Stimulated activated CD8-positive, alpha-beta memory T cell treated with anti-CD3 and anti-CD28 coated beads, Interleukin-2, amount 100 ng/mL, for 1 hour (primary cell): Measurements from ENCODE around the gene FGF18.

Experiments used
- DNase-seq, 2 donors: peaks; one replicate each; pipeline ENCODE4 v3.0.0-alpha.2; 2020; ENCODE audit warnings: low read depth in 2 of 2

The FGF18 gene

DNA sequence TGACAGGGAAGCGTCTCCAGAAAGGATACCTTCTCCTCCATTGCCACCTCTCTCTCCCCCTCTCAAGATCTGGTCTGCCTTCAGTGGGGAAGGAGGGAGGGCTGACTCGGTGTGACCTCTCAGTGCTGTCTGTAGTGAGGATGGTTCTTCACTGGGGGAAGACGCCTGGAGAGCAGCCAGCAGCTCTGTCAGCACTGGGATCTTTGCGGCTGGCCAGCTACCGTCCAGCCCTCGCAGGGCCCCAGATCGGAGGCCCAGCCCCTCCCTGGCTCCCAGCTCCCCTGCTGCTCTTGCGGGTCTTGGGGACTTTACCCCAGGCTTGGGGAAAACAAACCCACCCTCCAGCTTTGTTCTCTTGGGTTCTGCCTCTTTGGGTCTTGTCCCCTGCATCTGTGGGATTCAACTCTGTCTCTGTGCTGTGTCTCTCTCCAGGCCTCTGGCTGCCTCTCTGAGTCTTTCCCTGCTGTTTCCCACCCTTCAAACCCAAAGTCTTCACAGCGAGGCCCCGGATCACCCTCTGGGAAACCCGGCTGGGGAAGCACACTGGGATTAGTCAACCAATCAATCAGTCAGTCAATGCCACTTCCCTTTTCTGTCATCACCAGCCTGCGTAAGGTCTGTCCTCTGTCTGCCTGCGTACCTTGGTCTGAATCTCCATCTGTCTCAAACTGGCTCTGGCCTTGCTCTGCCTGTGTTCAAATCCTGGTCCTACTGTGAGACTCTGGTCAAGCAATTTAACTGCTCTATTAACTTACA lies 23.0 kb downstream of the FGF18 start:
- DNase-seq, result no peak

DNA sequence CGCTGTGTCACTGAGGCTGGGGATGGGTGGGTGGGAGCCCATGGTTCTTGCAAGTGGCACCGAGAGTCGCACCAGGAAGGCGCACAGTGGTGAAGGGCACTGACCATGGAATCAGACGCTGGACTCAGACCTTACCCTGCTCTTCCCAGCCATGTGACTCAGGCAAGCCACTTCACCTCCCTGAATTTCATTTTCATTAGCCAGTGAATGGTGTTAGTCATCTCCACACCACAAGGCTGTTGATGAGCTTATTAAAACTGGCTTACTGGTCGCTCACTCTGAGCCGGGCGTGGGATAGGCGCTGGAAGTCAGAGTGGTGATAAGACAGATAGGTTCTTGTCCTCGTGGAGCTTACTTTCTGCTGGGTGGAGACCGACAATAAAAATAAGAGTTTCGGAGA lies 25.1 kb downstream of the FGF18 start:
- no peak for DNase-seq

DNA sequence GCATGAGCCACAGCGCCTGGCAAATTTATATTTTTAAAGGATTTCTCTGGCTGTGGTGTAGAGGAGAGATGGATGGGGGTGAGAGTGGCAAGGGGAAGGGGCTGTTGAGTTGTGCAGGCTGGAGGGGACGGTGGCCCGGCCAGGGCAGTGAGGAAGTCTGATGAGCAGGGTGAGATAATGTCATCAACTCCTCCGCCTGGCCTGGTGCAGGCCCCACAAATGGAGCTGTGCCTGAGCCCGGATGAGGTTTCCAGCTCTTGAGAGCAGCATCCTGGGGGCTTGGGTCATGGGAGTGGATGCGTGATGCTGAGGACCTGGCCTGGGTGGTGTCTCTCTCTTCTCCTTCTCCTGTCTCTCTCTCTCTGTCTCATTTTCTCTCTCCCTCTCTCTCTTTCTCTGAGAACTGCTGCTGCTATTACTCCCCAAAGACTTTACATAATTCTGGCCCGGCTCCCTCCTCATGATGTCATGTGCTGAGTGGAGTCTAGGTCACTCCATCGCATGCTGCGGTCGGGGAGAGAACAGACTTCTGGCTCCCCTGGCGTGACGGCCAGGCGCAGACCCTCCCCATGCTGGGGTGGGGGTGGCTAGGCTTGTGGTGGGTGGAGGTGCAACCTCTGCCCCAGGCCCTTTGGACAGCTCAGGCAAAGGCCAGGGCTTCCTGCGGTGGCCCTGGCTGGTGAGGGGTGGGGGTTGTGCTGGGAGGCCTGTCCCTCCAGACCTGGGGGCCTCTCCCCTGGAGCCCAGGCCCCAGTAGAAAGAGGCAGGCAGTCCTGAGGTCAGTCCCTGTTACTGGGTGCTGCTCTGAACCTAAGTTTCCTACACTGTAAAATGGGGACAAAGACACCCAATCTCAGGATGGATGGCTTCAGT lies 26.4 kb downstream of the FGF18 start:
- DNase-seq, result no peak

GRCh38 chr5:171447226-171447625 lies 27.8 kb downstream of the FGF18 start:
- DNase-seq, result no peak

GRCh38 chr5:171449426-171449825 lies 30.0 kb downstream of the FGF18 start:
- DNase-seq, result no peak

- DNase-seq, result no peak
These were observed 31.2 kb downstream of the FGF18 start for GRCh38 chr5:171450423-171451331.

DNA sequence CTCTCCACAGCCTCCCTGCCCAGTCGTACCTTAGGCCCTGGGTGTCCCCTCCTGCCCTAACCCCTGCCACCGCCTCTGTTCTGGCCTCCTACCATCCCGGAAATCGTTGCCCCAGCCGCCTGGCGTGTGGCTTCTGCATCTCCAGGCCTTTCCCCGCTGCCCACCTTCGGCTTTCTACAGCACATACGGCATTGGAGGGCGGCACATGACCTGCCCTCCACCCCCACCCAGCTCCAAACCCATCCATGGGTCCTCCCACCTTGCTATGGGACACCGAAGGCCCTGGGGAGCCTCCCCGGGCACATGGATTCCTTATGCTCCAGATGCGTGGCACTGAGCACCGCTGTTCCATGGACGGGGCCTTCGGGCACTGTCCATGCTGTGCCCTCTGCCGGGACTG lies 32.0 kb downstream of the FGF18 start:
- DNase-seq, result no peak

DNA sequence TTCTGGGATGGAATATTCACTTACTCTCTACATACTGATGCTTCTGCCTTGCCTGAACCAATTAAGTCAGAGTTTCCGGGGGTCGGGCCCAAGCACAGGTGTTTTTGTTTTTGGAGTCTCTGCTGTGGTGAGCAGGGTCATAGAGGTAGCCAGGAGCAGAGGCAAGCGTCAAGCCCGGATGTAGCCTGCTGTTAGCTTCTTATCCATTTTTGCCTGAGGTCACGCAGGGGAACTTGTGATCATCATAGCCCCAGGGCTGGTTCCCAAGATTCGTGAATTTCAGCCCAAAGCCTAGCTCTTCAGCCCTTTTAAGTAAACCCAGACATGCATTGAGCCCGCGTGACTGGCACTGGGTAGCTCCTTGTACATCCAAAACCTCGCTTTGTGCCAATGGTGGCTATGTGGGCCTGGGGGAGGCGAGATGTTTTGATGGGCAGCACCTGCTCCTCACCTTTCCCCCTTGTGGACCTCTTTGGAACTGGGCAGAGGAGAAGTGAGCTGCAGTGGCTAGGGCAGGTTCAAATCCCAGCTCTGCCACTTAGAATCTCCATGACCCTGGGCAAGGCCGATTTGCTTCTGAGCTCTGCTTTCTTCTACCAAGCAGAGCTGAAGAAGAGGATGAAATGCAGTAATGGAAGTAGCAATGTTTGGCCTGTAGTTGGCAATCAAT lies 33.7 kb downstream of the FGF18 start:
- no peak for DNase-seq

DNA sequence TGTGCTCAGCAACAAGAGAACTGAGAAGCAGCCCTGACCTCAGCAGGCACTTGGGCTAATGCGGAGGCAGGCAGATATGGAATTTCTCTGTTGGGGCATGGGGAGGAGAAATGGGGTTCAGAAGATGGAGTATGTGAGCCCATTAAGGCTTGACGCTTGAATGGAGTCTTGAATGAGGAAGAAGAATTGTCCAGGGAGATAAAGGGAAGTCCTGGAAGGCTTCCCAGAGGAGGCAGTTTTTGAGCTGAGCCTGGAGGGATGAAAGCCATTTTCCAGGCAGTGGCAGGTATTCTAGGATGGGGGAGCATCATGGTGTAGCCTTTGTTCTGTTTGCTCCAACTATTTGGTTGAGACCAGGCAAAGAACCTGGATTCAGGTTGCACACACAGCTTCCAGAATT lies 34.5 kb downstream of the FGF18 start:
- DNase-seq, result no peak

GRCh38 chr5:171454549-171454948 lies 35.1 kb downstream of the FGF18 start:
- DNase-seq, result no peak

- DNase-seq, result no peak
These were observed 36.1 kb downstream of the FGF18 start for GRCh38 chr5:171455522-171455921.

GRCh38 chr5:171457208-171457981 lies 37.9 kb downstream of the FGF18 start:
- DNase-seq, result no peak

DNA sequence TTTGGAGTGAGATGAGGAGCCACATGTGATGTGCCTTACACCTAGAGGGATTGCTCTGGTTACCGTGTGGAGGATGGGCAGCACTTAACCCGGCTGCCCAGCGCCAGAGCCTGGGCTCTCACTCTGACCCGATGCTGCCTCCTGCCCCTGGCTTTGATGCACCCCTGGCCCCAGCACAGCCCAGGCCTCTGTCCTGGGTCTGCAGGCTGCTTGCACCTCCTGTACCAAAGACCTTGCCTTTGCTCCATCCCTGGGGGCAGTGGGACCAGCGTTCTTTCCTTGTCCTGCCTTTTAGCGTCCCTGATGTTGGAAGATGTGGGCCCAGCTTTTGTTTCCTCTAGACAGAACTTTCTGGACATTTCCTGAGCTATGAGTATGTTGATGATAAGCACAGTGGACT lies 40.4 kb downstream of the FGF18 start:
- DNase-seq, result no peak

- DNase-seq, result no peak
These were observed 42.9 kb downstream of the FGF18 start for GRCh38 chr5:171462136-171462927.

DNA sequence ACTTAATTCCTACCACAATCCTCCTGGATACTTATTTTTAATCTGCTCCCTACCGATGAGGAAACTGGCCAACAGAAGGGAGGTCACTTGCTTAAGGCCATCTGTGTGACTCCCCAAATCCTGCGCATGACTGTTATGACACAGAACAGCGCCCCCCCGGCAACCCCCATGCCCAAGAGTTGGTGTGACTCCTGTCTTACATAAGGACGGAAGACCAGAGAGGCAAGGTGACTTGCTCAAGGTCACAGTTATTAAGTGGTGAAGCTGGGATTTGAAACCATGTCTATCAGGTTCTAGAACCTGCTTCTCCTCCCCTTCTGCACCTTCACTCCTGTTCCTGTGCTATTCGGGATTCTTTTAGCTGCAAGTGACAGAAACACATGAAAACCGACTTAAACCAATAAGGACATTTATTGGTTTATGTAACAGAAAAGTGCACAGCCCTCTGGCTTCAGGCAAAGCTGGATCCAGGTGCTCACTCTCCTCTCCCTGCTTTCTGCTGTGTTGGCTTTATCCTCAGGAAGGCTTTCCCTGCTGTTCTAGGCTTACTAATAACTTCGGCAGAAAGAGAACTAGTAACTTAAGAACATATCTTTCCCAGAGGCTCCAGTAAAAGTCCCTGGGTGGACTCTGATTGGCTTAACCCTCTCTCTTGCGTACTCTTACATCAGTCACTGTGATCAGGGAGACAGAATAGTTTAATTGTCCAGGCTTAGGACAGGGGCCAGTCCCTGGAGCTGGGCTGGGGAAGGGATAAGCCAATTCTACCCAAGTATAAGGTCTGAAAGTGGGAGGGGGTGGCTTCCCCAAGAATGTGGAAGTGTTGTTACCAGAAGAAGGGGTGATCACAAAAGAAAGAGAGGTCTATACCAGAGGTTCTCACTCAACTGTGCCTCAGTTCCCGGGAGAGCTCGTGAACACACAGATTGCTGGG lies 43.7 kb downstream of the FGF18 start:
- no peak for DNase-seq

- no peak for DNase-seq
These were observed 44.4 kb downstream of the FGF18 start for GRCh38 chr5:171463862-171464229.

DNA sequence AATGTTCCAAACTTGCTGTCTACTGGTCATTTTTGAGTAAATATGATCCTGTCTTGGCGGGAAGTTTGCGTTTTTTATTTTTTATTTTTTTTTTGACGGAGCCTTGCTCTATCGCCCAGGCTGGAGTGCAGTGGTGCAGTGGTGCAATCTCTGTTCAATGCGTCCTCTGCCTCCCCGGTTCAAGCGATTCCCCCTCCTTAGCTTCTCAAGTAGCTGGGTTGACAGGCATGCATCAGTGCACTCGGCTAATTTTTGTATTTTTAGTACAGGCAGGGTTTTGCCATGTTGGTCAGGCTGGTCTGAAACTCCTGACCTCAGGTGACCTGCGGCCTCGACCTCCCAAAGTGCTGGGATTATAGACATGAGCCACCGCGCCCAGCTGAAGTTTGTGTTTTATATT lies 45.4 kb downstream of the FGF18 start:
- DNase-seq, result no peak

- no peak for DNase-seq
These were observed 47.7 kb downstream of the FGF18 start for GRCh38 chr5:171467107-171467506.

GRCh38 chr5:171469326-171469725 lies 49.9 kb downstream of the FGF18 start:
- no peak for DNase-seq
